ENCODE data around the gene SMIM5. TPM values are rescaled to one million over a fixed set of nuclear protein-coding genes. Genes with fewer than 3 reads are reported as not detected.

SMIM5 gene
- total and polyA plus RNA-seq, 2 of the 13 experiments (the other 11 are each of a cell fraction or from before 2014, with no cell fraction given): not detected

GRCh38 chr17:75666959-75667790 lies 33.9 kb downstream of the SMIM5 start, which contains the start of the genes RECQL5 and SAP30BP (continued):
- TF ChIP-seq CEBPZ (IDR thresholded peaks at IDR 0.05; ENCODE audit: low read length): no peak
- no peak for TF ChIP-seq ZBTB14 (CRISPR knock-in tag; IDR thresholded peaks at IDR 0.05)
- TF ChIP-seq THAP9 (CRISPR knock-in tag; IDR thresholded peaks at IDR 0.05; ENCODE audit: borderline replicate concordance): peak; percentile 97
- 0 out of 2 replicates have a peak, but pooled peaks have one; percentile 15 for TF ChIP-seq ZMYM2 (CRISPR knock-in tag; IDR thresholded peaks at IDR 0.05)
- TF ChIP-seq NR2F6 (IDR thresholded peaks at IDR 0.05): no peak
- TF ChIP-seq NR2F6 (CRISPR knock-in tag; IDR thresholded peaks at IDR 0.05): no peak; the same call in 1 of the 2 replicates
- no peak for TF ChIP-seq ZNF460 (CRISPR knock-in tag; IDR thresholded peaks at IDR 0.05; ENCODE audit: borderline replicate concordance)
- TF ChIP-seq NR3C1 (CRISPR knock-in tag; IDR thresholded peaks at IDR 0.05): no peak
- TF ChIP-seq ZNF576 (CRISPR knock-in tag; IDR thresholded peaks at IDR 0.05): no peak
- 0 out of 2 replicates have a peak, but pooled peaks have one; percentile 14 for TF ChIP-seq ZNF784 (CRISPR knock-in tag; IDR thresholded peaks at IDR 0.05; ENCODE audit: borderline replicate concordance)
- TF ChIP-seq ZNF563 (CRISPR knock-in tag; IDR thresholded peaks at IDR 0.05): peak; percentile 72
- TF ChIP-seq ZSCAN22 (CRISPR knock-in tag; IDR thresholded peaks at IDR 0.05): no peak
- no peak for TF ChIP-seq ZNF562 (CRISPR knock-in tag; IDR thresholded peaks at IDR 0.05; ENCODE audit: borderline replicate concordance)
- no peak; the same call in 1 of the 2 replicates for TF ChIP-seq PATZ1 (CRISPR knock-in tag; IDR thresholded peaks at IDR 0.05)
- no peak for TF ChIP-seq PHF5A (CRISPR knock-in tag; IDR thresholded peaks at IDR 0.05; ENCODE audit: low read depth, unreplicated experiment)
- TF ChIP-seq ZFP36 (IDR thresholded peaks at IDR 0.05; ENCODE audit: borderline replicate concordance, low read depth, low read length, partially characterized antibody): no peak
- peak; percentile 30; the same call in 1 of the 2 replicates for TF ChIP-seq MYC (CRISPR knock-in tag; IDR thresholded peaks at IDR 0.05; ENCODE audit: borderline replicate concordance)
- no peak for TF ChIP-seq CBX1 (IDR thresholded peaks at IDR 0.05; ENCODE audit: low read depth)

Measured in HepG2 (cell line).